Neural progenitor cell (in vitro differentiated cells): Measurements from ENCODE around the gene MRTFB.

Experiments used
- CTCF ChIP-seq: fragments of 200-600 bp; sonication (generic); IDR thresholded peaks from 2 replicates; pipeline ENCODE4 v1.5.1; 2017; ENCODE audit warnings: antibody characterized with exemption, mild to moderate bottlenecking
- EZH2 ChIP-seq: fragments of 200-600 bp; sonication (generic); IDR thresholded peaks from 2 replicates; pipeline ENCODE4 v1.6.1; 2017; ENCODE audit warnings: antibody characterized with exemption, mild to moderate bottlenecking, moderate library complexity
- EZH2phosphoT487 ChIP-seq: fragments of 200-600 bp; sonication (generic); IDR thresholded peaks from 2 replicates; pipeline ENCODE4 v1.6.1; 2017; ENCODE audit warnings: antibody characterized with exemption

- TF ChIP-seq EZH2phosphoT487, result no peak
- TF ChIP-seq CTCF, result no peak
- TF ChIP-seq EZH2, result no peak
Measured at GRCh38 chr16:14097182-14097959, 26.3 kb downstream of the MRTFB start.
